Colonic mucosa (tissue), 4 donors: Measurements from ENCODE around the gene LRG1. TPM values are rescaled to one million over a fixed set of nuclear protein-coding genes. Genes with fewer than 3 reads are reported as not detected.

ENCODE experiments used
- DNase-seq: peaks from one replicate; pipeline ENCODE4 v3.0.0-alpha.2; 2020
- H3K27ac ChIP-seq: fragments of 200-600 bp; one replicate; pipeline ENCODE4 v1.8.0; 2021
- H3K27me3 ChIP-seq: fragments of 200-600 bp; one replicate; pipeline ENCODE4 v1.8.0; 2021
- H3K36me3 ChIP-seq: fragments of 200-600 bp; one replicate; pipeline ENCODE4 v1.8.0; 2021
- H3K4me1 ChIP-seq: fragments of 200-600 bp; one replicate; pipeline ENCODE4 v1.8.0; 2021; ENCODE audit warnings: mild to moderate bottlenecking
- H3K4me3 ChIP-seq: fragments of 200-600 bp; one replicate; pipeline ENCODE4 v1.8.0; 2021
- H3K9ac ChIP-seq, 2 donors: one replicate each; pipeline ENCODE4 v1.7.0; 2013; ENCODE audit warnings: control low read depth in 2 of 2, low read depth in 2 of 2, low read length in 2 of 2
- H3K9me3 ChIP-seq: fragments of 200-600 bp; one replicate; pipeline ENCODE4 v1.8.0; 2021
- intact Hi-C: fragments of 100-400 bp; cut with DNase I; formaldehyde crosslinking; loops from one replicate; pipeline ENCODE4 v1.14.1; 2022
- total RNA-seq, 2 donors: library from RNA; stranded (reverse); fragmentation: NEBNext Ultra II Directional in 1 of 2; extraction: Animal tissue kit (Norgen Biotek cat#: 25700) in 1 of 2; gene quantifications; one replicate each; pipeline ENCODE4 v1.2.1, GENCODE V29; 2021
- TF ChIP-seq, protein P1 (sequence below): fragments of 200-600 bp; IDR thresholded peaks from one replicate; pipeline ENCODE4 v1.8.0; 2022; ENCODE audit warnings: antibody characterized with exemption, mild to moderate bottlenecking
- donor health status: healthy.
- donor health status: DM: no; HTN: no; CAD: no.
- donor health status: DM: no; HTN: no; CAD: no.

Gene LRG1
- total RNA-seq, 2 donors from 2014 or later: 24.4 to 26.0 TPM

DNA sequence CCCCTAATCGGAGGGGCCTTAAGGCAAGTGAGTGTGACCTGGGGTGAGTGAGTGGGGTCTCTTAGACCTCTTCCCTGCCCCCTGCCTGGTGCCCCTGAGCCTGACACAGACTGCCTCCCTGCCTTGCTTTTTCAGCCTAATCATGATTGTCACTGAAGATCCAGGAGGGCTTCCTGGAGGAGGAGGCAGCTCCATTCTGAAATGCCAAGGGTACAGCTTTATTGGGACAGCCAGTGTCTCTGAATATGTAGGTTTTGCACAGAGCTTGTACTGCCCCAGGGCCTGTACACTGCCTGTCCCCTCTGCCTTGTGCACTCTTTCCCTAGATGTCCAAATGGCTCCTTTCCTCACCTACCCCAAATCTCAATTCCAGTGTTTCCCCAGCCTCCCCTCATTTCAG is 45.7 kb upstream of the LRG1 start:
- no peak for DNase-seq
- no peaks in the 10 kb centered on the region for H3K36me3 ChIP-seq
- H3K27me3 ChIP-seq: peaks cover 39% of the 10 kb centered on the region
- H3K4me1 ChIP-seq: peaks cover 5% of the 10 kb centered on the region
- no peak overlapping the region for H3K9ac ChIP-seq
- no peaks in the 10 kb centered on the region for H3K9me3 ChIP-seq
- intact Hi-C loops: no loop called here
- TF ChIP-seq, protein P1, sequence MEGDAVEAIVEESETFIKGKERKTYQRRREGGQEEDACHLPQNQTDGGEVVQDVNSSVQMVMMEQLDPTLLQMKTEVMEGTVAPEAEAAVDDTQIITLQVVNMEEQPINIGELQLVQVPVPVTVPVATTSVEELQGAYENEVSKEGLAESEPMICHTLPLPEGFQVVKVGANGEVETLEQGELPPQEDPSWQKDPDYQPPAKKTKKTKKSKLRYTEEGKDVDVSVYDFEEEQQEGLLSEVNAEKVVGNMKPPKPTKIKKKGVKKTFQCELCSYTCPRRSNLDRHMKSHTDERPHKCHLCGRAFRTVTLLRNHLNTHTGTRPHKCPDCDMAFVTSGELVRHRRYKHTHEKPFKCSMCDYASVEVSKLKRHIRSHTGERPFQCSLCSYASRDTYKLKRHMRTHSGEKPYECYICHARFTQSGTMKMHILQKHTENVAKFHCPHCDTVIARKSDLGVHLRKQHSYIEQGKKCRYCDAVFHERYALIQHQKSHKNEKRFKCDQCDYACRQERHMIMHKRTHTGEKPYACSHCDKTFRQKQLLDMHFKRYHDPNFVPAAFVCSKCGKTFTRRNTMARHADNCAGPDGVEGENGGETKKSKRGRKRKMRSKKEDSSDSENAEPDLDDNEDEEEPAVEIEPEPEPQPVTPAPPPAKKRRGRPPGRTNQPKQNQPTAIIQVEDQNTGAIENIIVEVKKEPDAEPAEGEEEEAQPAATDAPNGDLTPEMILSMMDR: no peak
- H3K4me3 ChIP-seq: no peak overlapping the region
- no peak overlapping the region for H3K27ac ChIP-seq

GRCh38 chr19:4584670-4585460 is 45.0 kb upstream of the LRG1 start:
- Histone ChIP-seq H3K27me3 (peaks cover 44% of the 10 kb centered on the region), H3K4me3 (no peak overlapping the region), H3K9ac (no peak overlapping the region), H3K36me3 (no peaks in the 10 kb centered on the region), H3K27ac (no peak overlapping the region), H3K9me3 (no peaks in the 10 kb centered on the region), H3K4me1 (peaks cover 5% of the 10 kb centered on the region)
- DNase-seq: no peak
- TF ChIP-seq, protein P1: no peak
- intact Hi-C loops: no loop called here

DNA sequence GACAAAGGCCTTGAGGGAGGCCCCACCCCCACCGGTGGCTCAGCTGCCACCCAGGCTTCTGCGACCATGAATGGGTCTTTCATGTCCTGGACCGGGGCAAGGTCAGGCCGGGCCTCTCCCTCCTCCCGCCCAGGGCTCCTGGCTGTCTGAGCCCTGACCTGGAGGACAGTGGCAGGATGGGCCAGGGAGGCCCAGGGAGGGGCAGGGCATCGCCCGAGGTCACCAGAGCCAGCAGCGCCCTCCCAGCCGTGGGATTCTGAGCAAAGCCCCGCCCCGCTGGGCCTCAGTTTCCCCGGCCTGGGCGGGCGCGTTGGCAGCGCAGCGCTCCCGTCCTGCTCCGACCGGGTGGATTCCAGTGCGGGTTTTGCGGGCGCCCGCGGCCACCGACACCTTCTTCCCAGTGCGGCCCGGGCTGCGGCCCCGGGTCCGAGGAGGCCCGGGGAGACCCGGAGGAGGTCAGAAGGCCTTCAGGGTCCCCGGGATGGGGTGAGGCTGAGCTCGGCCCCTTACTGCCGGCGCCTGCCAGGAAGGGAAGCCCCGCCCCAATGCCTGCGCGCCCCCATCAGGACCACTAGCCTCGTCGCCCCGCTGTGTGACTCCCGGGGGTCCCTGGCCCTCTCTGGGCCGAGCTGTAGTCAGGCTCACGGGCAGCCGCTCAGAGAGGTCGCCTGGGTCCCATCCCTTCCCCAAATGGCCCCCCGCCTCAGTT is 44.3 kb upstream of the LRG1 start:
- no peak overlapping the region for H3K4me3 ChIP-seq
- peaks cover 49% of the 10 kb centered on the region for H3K27me3 ChIP-seq
- H3K36me3 ChIP-seq: no peaks in the 10 kb centered on the region
- peaks cover 5% of the 10 kb centered on the region for H3K4me1 ChIP-seq
- H3K27ac ChIP-seq: no peak overlapping the region
- intact Hi-C loops: no loop called here
- DNase-seq: peak; percentile 28
- TF ChIP-seq, protein P1: no peak
- H3K9ac ChIP-seq: peak overlapping the region in 1 of 2 donors; percentile 24
- H3K9me3 ChIP-seq: no peaks in the 10 kb centered on the region

DNA sequence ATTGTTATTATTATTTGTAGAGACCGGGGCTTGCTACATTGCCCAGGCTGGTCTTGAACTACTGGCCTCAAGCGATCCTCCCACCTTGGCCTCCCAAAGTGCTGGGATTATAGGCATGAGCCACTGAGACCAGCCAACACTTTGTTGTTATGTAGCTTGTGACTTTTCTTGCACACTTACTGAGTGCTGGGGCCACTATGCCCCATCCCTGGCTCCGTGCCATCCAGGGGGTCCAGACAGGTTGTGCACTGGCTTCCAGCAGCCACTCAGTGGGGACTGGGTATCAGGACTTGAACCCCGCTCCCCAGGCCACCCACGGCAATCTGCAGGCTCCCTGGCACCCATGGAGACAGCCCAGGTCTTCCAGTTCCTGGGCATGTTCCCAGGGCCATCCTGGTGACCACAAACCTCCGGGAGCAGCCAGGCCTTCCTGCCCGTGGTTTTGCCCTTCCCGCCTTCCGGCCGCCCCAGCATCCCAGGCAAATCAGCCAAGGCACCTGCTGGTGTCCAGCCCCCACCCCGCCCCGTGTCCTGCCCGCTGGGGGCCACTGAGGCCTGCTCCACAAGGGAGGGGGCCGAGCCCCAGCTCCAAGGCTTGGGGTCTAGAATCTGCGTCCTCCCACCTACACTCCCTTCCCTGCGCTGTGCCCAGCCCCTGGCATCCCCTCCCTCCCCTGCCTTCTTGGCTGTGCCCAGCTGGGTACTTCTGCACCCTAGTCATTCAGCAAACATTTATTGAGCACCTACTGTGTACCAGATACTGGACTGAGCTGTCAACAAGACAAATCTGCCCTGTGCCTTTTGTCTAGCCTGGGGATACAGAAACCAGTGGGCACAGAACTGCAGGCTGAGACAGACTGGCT is 43.4 kb upstream of the LRG1 start:
- H3K9me3 ChIP-seq: no peaks in the 10 kb centered on the region
- no peak overlapping the region for H3K27ac ChIP-seq
- TF ChIP-seq, protein P1: no peak
- no peak overlapping the region for H3K4me3 ChIP-seq
- DNase-seq: no peak
- peaks cover 5% of the 10 kb centered on the region for H3K4me1 ChIP-seq
- no peaks in the 10 kb centered on the region for H3K36me3 ChIP-seq
- intact Hi-C loops: no loop called here
- H3K27me3 ChIP-seq: peaks cover 54% of the 10 kb centered on the region
- no peak overlapping the region for H3K9ac ChIP-seq
